HEK293 (cell line): ENCODE data around the gene RPS15A.
A peak's percentile ranks its signal among the peaks of the same experiment; 100 is the strongest.

Source experiments
- KLF10 ChIP-seq: fragments of 450-650 bp; IDR thresholded peaks from 2 replicates; pipeline ENCODE4 v1.5.1; 2018; ENCODE audit warnings: missing biosample characterization, mild to moderate bottlenecking, missing genetic modification characterization
- KLF16 ChIP-seq: fragments of 450-650 bp; formaldehyde crosslinking; IDR thresholded peaks from 2 replicates; pipeline ENCODE4 v1.5.1; 2017; ENCODE audit warnings: missing biosample characterization, missing genetic modification characterization
- REST ChIP-seq: fragments of 450-650 bp; formaldehyde crosslinking; IDR thresholded peaks from 2 replicates; pipeline ENCODE4 v1.5.1; 2016; ENCODE audit warnings: missing biosample characterization, missing genetic modification characterization
- SP3 ChIP-seq: fragments of 450-650 bp; formaldehyde crosslinking; IDR thresholded peaks from 2 replicates; pipeline ENCODE4 v1.5.1; 2016; ENCODE audit warnings: missing biosample characterization, missing genetic modification characterization
- WT1 ChIP-seq: fragments of 450-650 bp; formaldehyde crosslinking; IDR thresholded peaks from 2 replicates; pipeline ENCODE4 v1.5.1; 2016; ENCODE audit warnings: missing biosample characterization, missing genetic modification characterization
- YY2 ChIP-seq: fragments of 450-650 bp; formaldehyde crosslinking; IDR thresholded peaks from 2 replicates; pipeline ENCODE4 v1.5.1; 2016; ENCODE audit warnings: missing biosample characterization, missing genetic modification characterization
- ZBTB1 ChIP-seq: fragments of 450-650 bp; formaldehyde crosslinking; IDR thresholded peaks from 2 replicates; pipeline ENCODE4 v1.5.1; 2016; ENCODE audit warnings: missing biosample characterization, missing genetic modification characterization
- ZBTB10 ChIP-seq: fragments of 450-650 bp; formaldehyde crosslinking; IDR thresholded peaks from 2 replicates; pipeline ENCODE4 v1.5.1; 2016; ENCODE audit warnings: missing biosample characterization, missing genetic modification characterization
- ZBTB17 ChIP-seq: fragments of 450-650 bp; formaldehyde crosslinking; IDR thresholded peaks from 2 replicates; pipeline ENCODE4 v1.5.1; 2016; ENCODE audit warnings: missing biosample characterization, missing genetic modification characterization
- ZEB2 ChIP-seq: fragments of 450-650 bp; formaldehyde crosslinking; IDR thresholded peaks from 2 replicates; pipeline ENCODE4 v1.5.1; 2016; ENCODE audit warnings: missing biosample characterization, missing genetic modification characterization
- ZNF112 ChIP-seq: fragments of 450-650 bp; formaldehyde crosslinking; IDR thresholded peaks from 2 replicates; pipeline ENCODE4 v1.5.0; 2017; ENCODE audit warnings: missing biosample characterization, missing genetic modification characterization
- ZNF121 ChIP-seq: fragments of 450-650 bp; formaldehyde crosslinking; IDR thresholded peaks from 2 replicates; pipeline ENCODE4 v1.5.1; 2016; ENCODE audit warnings: missing biosample characterization, missing genetic modification characterization
- ZNF184 ChIP-seq: fragments of 450-650 bp; IDR thresholded peaks from 2 replicates; pipeline ENCODE4 v1.5.1; 2018; ENCODE audit warnings: missing biosample characterization, mild to moderate bottlenecking, missing genetic modification characterization
- ZNF19 ChIP-seq: fragments of 450-650 bp; formaldehyde crosslinking; IDR thresholded peaks from 2 replicates; pipeline ENCODE4; 2016; ENCODE audit warnings: missing biosample characterization, missing genetic modification characterization, low read depth
- ZNF266 ChIP-seq: fragments of 450-650 bp; formaldehyde crosslinking; IDR thresholded peaks from 2 replicates; pipeline ENCODE4 v1.5.1; 2016; ENCODE audit warnings: missing biosample characterization, missing genetic modification characterization, low read depth
- ZNF513 ChIP-seq: fragments of 450-650 bp; IDR thresholded peaks from 2 replicates; pipeline ENCODE4 v1.5.1; 2018; ENCODE audit warnings: missing biosample characterization, missing genetic modification characterization
- ZNF626 ChIP-seq: fragments of 450-650 bp; sonication (Bioruptor Pico); formaldehyde crosslinking; IDR thresholded peaks from 2 replicates; pipeline ENCODE4 v1.5.1; 2018; ENCODE audit warnings: missing biosample characterization, missing genetic modification characterization, inconsistent platforms
- ZNF837 ChIP-seq: fragments of 450-650 bp; formaldehyde crosslinking; IDR thresholded peaks from 2 replicates; pipeline ENCODE4 v1.5.1; 2016; ENCODE audit warnings: missing biosample characterization, missing genetic modification characterization
- ZSCAN18 ChIP-seq: fragments of 450-650 bp; formaldehyde crosslinking; IDR thresholded peaks from 2 replicates; pipeline ENCODE4 v1.5.1; 2016; ENCODE audit warnings: missing biosample characterization, missing genetic modification characterization
- ZSCAN30 ChIP-seq: fragments of 450-650 bp; IDR thresholded peaks from 2 replicates; pipeline ENCODE4 v1.5.1; 2018; ENCODE audit warnings: missing biosample characterization, mild to moderate bottlenecking, missing genetic modification characterization, moderate library complexity
- ZSCAN4 ChIP-seq: fragments of 450-650 bp; formaldehyde crosslinking; IDR thresholded peaks from 2 replicates; pipeline ENCODE4 v1.5.1; 2017; ENCODE audit warnings: missing biosample characterization, missing genetic modification characterization
- TF ChIP-seq, protein P1 (sequence below): fragments of 450-650 bp; formaldehyde crosslinking; IDR thresholded peaks from 2 replicates; pipeline ENCODE4 v1.5.1; 2016; ENCODE audit warnings: missing biosample characterization, missing genetic modification characterization, low read depth
- TF ChIP-seq, protein P2 (sequence below): fragments of 450-650 bp; formaldehyde crosslinking; IDR thresholded peaks from 2 replicates; pipeline ENCODE4 v1.5.1; 2016; ENCODE audit warnings: missing biosample characterization, missing genetic modification characterization
- TF ChIP-seq, protein P3 (sequence below): fragments of 450-650 bp; formaldehyde crosslinking; IDR thresholded peaks from 2 replicates; pipeline ENCODE4 v1.5.1; 2016; ENCODE audit warnings: missing biosample characterization, missing genetic modification characterization

The RPS15A gene

GRCh38 chr16:18789850-18790706 lies at the start of gene RPS15A (continued):
- TF ChIP-seq, protein P1, sequence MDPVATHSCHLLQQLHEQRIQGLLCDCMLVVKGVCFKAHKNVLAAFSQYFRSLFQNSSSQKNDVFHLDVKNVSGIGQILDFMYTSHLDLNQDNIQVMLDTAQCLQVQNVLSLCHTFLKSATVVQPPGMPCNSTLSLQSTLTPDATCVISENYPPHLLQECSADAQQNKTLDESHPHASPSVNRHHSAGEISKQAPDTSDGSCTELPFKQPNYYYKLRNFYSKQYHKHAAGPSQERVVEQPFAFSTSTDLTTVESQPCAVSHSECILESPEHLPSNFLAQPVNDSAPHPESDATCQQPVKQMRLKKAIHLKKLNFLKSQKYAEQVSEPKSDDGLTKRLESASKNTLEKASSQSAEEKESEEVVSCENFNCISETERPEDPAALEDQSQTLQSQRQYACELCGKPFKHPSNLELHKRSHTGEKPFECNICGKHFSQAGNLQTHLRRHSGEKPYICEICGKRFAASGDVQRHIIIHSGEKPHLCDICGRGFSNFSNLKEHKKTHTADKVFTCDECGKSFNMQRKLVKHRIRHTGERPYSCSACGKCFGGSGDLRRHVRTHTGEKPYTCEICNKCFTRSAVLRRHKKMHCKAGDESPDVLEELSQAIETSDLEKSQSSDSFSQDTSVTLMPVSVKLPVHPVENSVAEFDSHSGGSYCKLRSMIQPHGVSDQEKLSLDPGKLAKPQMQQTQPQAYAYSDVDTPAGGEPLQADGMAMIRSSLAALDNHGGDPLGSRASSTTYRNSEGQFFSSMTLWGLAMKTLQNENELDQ, result no peak
- TF ChIP-seq ZNF626 (tag by site-specific recombination) (no peak), ZEB2 (tag by site-specific recombination) (peak; percentile 89), ZSCAN30 (peak; percentile 50; the same call in 1 of the 2 replicates), SP3 (tag by site-specific recombination) (peak; percentile 94), ZBTB10 (tag by site-specific recombination) (peak; percentile 92), ZNF266 (tag by site-specific recombination) (peak; percentile 6; the same call in 1 of the 2 replicates), KLF16 (tag by site-specific recombination) (peak; percentile 61), REST (no peak), ZNF837 (tag by site-specific recombination) (no peak), ZNF121 (tag by site-specific recombination) (no peak), ZBTB1 (tag by site-specific recombination) (peak; percentile 81; the same call in 1 of the 2 replicates), ZNF19 (tag by site-specific recombination) (no peak), YY2 (tag by site-specific recombination) (peak; percentile 97), ZSCAN4 (tag by site-specific recombination) (peak; percentile 51), KLF10 (tag by site-specific recombination) (no peak), ZNF513 (tag by site-specific recombination) (no peak), ZBTB17 (tag by site-specific recombination) (peak; percentile 100), WT1 (tag by site-specific recombination) (0 out of 2 replicates have a peak, but pooled peaks have one; percentile 36), ZSCAN18 (tag by site-specific recombination) (peak; percentile 12), ZNF184 (no peak), ZNF112 (tag by site-specific recombination) (no peak)
- TF ChIP-seq, protein P2, sequence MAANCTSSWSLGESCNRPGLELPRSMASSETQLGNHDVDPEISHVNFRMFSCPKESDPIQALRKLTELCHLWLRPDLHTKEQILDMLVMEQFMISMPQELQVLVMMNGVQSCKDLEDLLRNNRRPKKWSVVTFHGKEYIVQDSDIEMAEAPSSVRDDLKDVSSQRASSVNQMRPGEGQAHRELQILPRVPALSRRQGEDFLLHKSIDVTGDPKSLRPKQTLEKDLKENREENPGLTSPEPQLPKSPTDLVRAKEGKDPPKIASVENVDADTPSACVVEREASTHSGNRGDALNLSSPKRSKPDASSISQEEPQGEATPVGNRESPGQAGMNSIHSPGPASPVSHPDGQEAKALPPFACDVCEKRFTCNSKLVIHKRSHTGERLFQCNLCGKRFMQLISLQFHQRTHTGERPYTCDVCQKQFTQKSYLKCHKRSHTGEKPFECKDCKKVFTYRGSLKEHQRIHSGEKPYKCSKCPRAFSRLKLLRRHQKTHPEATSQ (tag by site-specific recombination), result peak; percentile 63; the same call in 1 of the 2 replicates
- TF ChIP-seq, protein P3, sequence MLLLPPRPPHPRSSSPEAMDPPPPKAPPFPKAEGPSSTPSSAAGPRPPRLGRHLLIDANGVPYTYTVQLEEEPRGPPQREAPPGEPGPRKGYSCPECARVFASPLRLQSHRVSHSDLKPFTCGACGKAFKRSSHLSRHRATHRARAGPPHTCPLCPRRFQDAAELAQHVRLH (tag by site-specific recombination), result peak; percentile 67; the same call in 1 of the 2 replicates
